GM23338 (cell line): ENCODE data around the gene P4HA1. TPM values are rescaled to one million over a fixed set of nuclear protein-coding genes. Genes with fewer than 3 reads are reported as not detected.

Source experiments
- ATAC-seq: fragments of 200-7000 bp; cut with Tn5 transposase; 3 replicates; pipeline ENCODE4 v1.9.1; 2020
- DNase-seq: peaks from one replicate; pipeline ENCODE4 v3.0.0-alpha.2; 2015; ENCODE audit warnings: low spot score
- H2AFZ ChIP-seq: fragments of 200-600 bp; sonication (generic); 2 replicates; pipeline ENCODE4 v1.8.0; 2016; ENCODE audit warnings: antibody characterized with exemption, mild to moderate bottlenecking, moderate library complexity
- H3F3A ChIP-seq: fragments of 200-600 bp; sonication (generic); replicated peaks from 2 replicates; pipeline ENCODE4 v1.8.0; 2017; ENCODE audit warnings: antibody characterized with exemption, mixed run types, low read depth
- H3K27ac ChIP-seq: fragments of 200-600 bp; sonication (generic); 2 replicates; pipeline ENCODE4 v1.6.1; 2016; ENCODE audit warnings: low read depth
- H3K27me3 ChIP-seq: fragments of 200-600 bp; sonication (generic); 2 replicates; pipeline ENCODE4 v1.8.0; 2016; ENCODE audit warnings: mild to moderate bottlenecking, mixed run types, moderate library complexity; ENCODE audit not compliant: insufficient read depth
- H3K36me3 ChIP-seq: fragments of 200-600 bp; sonication (generic); 2 replicates; pipeline ENCODE4 v1.8.0; 2016; ENCODE audit warnings: mild to moderate bottlenecking; ENCODE audit not compliant: insufficient read depth
- H3K4me1 ChIP-seq: fragments of 200-600 bp; sonication (generic); 2 replicates; pipeline ENCODE4 v1.8.0; 2016; ENCODE audit warnings: mild to moderate bottlenecking, moderate library complexity; ENCODE audit not compliant: insufficient read depth
- H3K4me2 ChIP-seq: fragments of 200-600 bp; sonication (generic); 2 replicates; pipeline ENCODE4 v1.7.1; 2017; ENCODE audit warnings: mixed run types
- H3K4me3 ChIP-seq: fragments of 200-600 bp; sonication (generic); 2 replicates; pipeline ENCODE4 v1.6.1; 2016; ENCODE audit warnings: mixed run types
- H3K79me2 ChIP-seq: fragments of 200-600 bp; sonication (generic); replicated peaks from 2 replicates; pipeline ENCODE4 v1.8.0; 2017; ENCODE audit warnings: mild to moderate bottlenecking; ENCODE audit not compliant: insufficient read depth
- H3K9me2 ChIP-seq: fragments of 200-600 bp; sonication (generic); 2 replicates; pipeline ENCODE4 v1.8.0; 2017; ENCODE audit not compliant: insufficient read depth
- H4K20me1 ChIP-seq: fragments of 200-600 bp; sonication (generic); replicated peaks from 2 replicates; pipeline ENCODE4 v1.8.0; 2017; ENCODE audit warnings: mild to moderate bottlenecking; ENCODE audit not compliant: insufficient read depth
- H3K27ac Mint-ChIP-seq: 2 replicates; pipeline ENCODE4 v1.8.0; 2020; ENCODE audit warnings: inconsistent platforms, mild to moderate bottlenecking, moderate library complexity, mixed read lengths
- H3K27me3 Mint-ChIP-seq: 3 replicates; pipeline ENCODE4 v1.8.0; 2022; ENCODE audit warnings: low read depth, mild to moderate bottlenecking, moderate library complexity, mixed read lengths, inconsistent platforms; ENCODE audit not compliant: insufficient read depth, poor library complexity
- H3K36me3 Mint-ChIP-seq: 3 replicates; pipeline ENCODE4 v1.8.0; 2021; ENCODE audit warnings: low read depth, mild to moderate bottlenecking, inconsistent platforms, moderate library complexity, mixed read lengths
- H3K4me1 Mint-ChIP-seq: 3 replicates; pipeline ENCODE4 v1.8.0; 2020; ENCODE audit warnings: mild to moderate bottlenecking, inconsistent platforms, mixed read lengths
- H3K4me3 Mint-ChIP-seq: 3 replicates; pipeline ENCODE4 v1.8.0; 2021; ENCODE audit warnings: moderate library complexity, mild to moderate bottlenecking, inconsistent platforms, mixed read lengths
- H3K9me3 Mint-ChIP-seq: 3 replicates; pipeline ENCODE4 v1.8.0; 2020; ENCODE audit warnings: moderate library complexity, mild to moderate bottlenecking, inconsistent platforms, mixed read lengths
- CREB1 ChIP-seq: fragments of 250-450 bp; sonication (Bioruptor Pico); IDR thresholded peaks from 2 replicates; pipeline ENCODE4 v1.5.0; 2020; ENCODE audit warnings: low read depth, mild to moderate bottlenecking, moderate library complexity
- ETS1 ChIP-seq: IDR thresholded peaks from 2 replicates; pipeline ENCODE4 v1.6.1; 2016; ENCODE audit warnings: antibody characterized with exemption
- EZH2phosphoT487 ChIP-seq: fragments of 200-600 bp; sonication (generic); IDR thresholded peaks from one replicate; pipeline ENCODE4 v1.8.1; 2018; ENCODE audit warnings: antibody characterized with exemption; ENCODE audit not compliant: unreplicated experiment
- NANOG ChIP-seq: IDR thresholded peaks from 2 replicates; pipeline ENCODE4 v1.6.1; 2016; ENCODE audit warnings: antibody characterized with exemption, borderline replicate concordance
- REST ChIP-seq: IDR thresholded peaks from one replicate; pipeline ENCODE4 v1.6.1; 2018; ENCODE audit warnings: antibody characterized with exemption; ENCODE audit not compliant: unreplicated experiment
- STAT1 ChIP-seq: IDR thresholded peaks from one replicate; pipeline ENCODE4 v1.6.1; 2016; ENCODE audit warnings: antibody characterized with exemption; ENCODE audit not compliant: unreplicated experiment
- ZNF462 ChIP-seq: fragments of 250-450 bp; sonication (Bioruptor Pico); IDR thresholded peaks from 2 replicates; pipeline ENCODE4 v1.5.0; 2020; ENCODE audit warnings: mild to moderate bottlenecking, moderate library complexity
- polyA plus RNA-seq: library from polyadenylated mRNA; unstranded; fragments of >200 nt; fragmentation: Nextera tagmentation; extraction: Ambion mirVana; gene quantifications from 2 replicates; pipeline ENCODE4 v1.2.1, GENCODE V29; 2016
- total RNA-seq: library from RNA; depleted of rRNA; stranded (reverse); fragments of >200 nt; shearing (Covaris generic); gene quantifications from 2 replicates; pipeline ENCODE4 v1.2.3, GENCODE V29; 2014

The P4HA1 gene
- total and polyA plus RNA-seq, 2 experiments from 2014 or later: 26.4 to 27.1 TPM

DNA sequence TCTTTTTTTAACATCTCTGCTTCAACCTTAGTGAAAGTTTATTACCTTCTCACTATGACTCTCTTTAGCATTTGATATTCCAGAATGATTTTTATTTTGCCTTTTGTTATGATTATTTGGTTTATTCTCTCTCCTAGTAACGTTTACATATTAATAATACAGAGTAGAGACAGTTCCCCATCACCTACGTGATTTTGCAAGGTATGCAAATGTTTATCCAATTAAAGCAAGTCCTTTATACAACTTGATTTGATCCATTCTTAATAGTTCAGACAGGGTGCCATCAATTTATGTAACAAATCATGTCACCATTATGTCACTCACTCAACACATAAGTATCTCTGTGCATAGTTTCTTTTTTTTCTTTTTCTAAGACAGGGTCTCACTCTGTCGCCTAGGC is 44.9 kb upstream of the P4HA1 start:
- Histone ChIP-seq H3K4me2 (no peak overlapping the region), H3K4me3 (no peak overlapping the region), H3K36me3 (peaks cover 11% of the 10 kb centered on the region), H3K27ac (no peak overlapping the region), H3K27me3 (no peaks in the 10 kb centered on the region), H4K20me1 (peaks cover 4% of the 10 kb centered on the region), H3K9me2 (no peaks in the 10 kb centered on the region), H3F3A (no peaks in the 10 kb centered on the region), H3K79me2 (no peaks in the 10 kb centered on the region), H3K4me1 (no peaks in the 10 kb centered on the region), H2AFZ (no peak overlapping the region)
- peaks cover 54% of the 10 kb centered on the region for H3K36me3 Mint-ChIP-seq
- ATAC-seq (no peak), DNase-seq (no peak)
- no peak overlapping the region for H3K4me3 Mint-ChIP-seq
- no peaks in the 10 kb centered on the region for H3K9me3 Mint-ChIP-seq
- H3K27ac Mint-ChIP-seq: no peak overlapping the region
- no peaks in the 10 kb centered on the region for H3K27me3 Mint-ChIP-seq
- TF ChIP-seq REST (no peak), EZH2phosphoT487 (no peak), CREB1 (CRISPR knock-in tag) (no peak), NANOG (no peak)
- H3K4me1 Mint-ChIP-seq: no peaks in the 10 kb centered on the region

DNA sequence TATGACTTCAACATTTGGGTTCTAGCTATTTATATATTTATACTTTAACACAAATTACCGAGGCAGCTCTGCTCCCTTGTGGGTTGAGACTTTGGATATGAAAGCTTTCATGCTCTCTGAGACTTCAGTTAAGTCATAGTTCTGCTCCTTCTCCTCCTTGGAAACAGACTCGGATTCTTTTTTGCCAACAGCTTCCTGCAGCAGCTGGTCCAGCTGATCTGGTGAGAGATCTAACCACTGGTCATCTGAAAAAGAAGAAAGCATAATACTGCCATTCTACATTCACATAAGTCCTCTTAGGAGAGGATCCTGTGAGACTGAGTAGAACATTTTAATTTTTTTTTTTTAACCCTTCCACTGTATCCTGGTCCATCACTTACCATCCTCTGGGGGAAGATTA is 42.6 kb upstream of the P4HA1 start:
- Histone ChIP-seq H2AFZ (no peak overlapping the region), H3K79me2 (no peaks in the 10 kb centered on the region), H3K9me2 (no peaks in the 10 kb centered on the region), H3F3A (no peaks in the 10 kb centered on the region), H3K4me3 (no peak overlapping the region), H4K20me1 (peaks cover 7% of the 10 kb centered on the region), H3K4me2 (no peak overlapping the region), H3K36me3 (peaks cover 28% of the 10 kb centered on the region), H3K27ac (no peak overlapping the region), H3K4me1 (no peaks in the 10 kb centered on the region), H3K27me3 (no peaks in the 10 kb centered on the region)
- Mint-ChIP-seq H3K36me3 (peaks cover 57% of the 10 kb centered on the region), H3K27ac (no peak overlapping the region), H3K9me3 (no peaks in the 10 kb centered on the region), H3K4me1 (no peaks in the 10 kb centered on the region), H3K27me3 (no peaks in the 10 kb centered on the region), H3K4me3 (no peak overlapping the region)
- no peak for ATAC-seq
- TF ChIP-seq STAT1 (no peak), CREB1 (CRISPR knock-in tag) (no peak)
- no peak for DNase-seq

- peaks cover 53% of the 10 kb centered on the region for H3K36me3 ChIP-seq
- H3K9me2 ChIP-seq: no peaks in the 10 kb centered on the region
- H2AFZ ChIP-seq: no peak overlapping the region
- DNase-seq (no peak), ATAC-seq (no peak)
- H3K4me1 ChIP-seq: no peaks in the 10 kb centered on the region
- Mint-ChIP-seq H3K27ac (no peak overlapping the region), H3K4me1 (no peaks in the 10 kb centered on the region), H3K36me3 (peaks cover 65% of the 10 kb centered on the region), H3K9me3 (no peaks in the 10 kb centered on the region), H3K4me3 (no peak overlapping the region), H3K27me3 (no peaks in the 10 kb centered on the region)
- H3K4me2 ChIP-seq: no peak overlapping the region
- no peak overlapping the region for H3K27ac ChIP-seq
- no peaks in the 10 kb centered on the region for H3K27me3 ChIP-seq
- peaks cover 4% of the 10 kb centered on the region; the same call in 1 of the 2 replicates for H4K20me1 ChIP-seq
- no peaks in the 10 kb centered on the region for H3F3A ChIP-seq
- no peak overlapping the region for H3K4me3 ChIP-seq
- no peaks in the 10 kb centered on the region for H3K79me2 ChIP-seq
- TF ChIP-seq STAT1: no peak
- TF ChIP-seq ZNF462 (CRISPR knock-in tag): no peak
- TF ChIP-seq ETS1: no peak
Measured at GRCh38 chr10:73136627-73137026, 40.0 kb upstream of the P4HA1 start.
